GM18907 (cell line): ENCODE measurements around the gene MPP2.
"Not testable (repeated sequence)": the region's sequence is repeated elsewhere in the genome, so short reads cannot be mapped to it uniquely, and the experiment has no call there.

Source experiments
- ATAC-seq: cut with Tn5 transposase; IDR thresholded peaks from one replicate; pipeline ENCODE4 v1.9.1; 2021; ENCODE audit warnings: mild to moderate bottlenecking, moderate library complexity; ENCODE audit not compliant: unreplicated experiment

MPP2 gene

DNA sequence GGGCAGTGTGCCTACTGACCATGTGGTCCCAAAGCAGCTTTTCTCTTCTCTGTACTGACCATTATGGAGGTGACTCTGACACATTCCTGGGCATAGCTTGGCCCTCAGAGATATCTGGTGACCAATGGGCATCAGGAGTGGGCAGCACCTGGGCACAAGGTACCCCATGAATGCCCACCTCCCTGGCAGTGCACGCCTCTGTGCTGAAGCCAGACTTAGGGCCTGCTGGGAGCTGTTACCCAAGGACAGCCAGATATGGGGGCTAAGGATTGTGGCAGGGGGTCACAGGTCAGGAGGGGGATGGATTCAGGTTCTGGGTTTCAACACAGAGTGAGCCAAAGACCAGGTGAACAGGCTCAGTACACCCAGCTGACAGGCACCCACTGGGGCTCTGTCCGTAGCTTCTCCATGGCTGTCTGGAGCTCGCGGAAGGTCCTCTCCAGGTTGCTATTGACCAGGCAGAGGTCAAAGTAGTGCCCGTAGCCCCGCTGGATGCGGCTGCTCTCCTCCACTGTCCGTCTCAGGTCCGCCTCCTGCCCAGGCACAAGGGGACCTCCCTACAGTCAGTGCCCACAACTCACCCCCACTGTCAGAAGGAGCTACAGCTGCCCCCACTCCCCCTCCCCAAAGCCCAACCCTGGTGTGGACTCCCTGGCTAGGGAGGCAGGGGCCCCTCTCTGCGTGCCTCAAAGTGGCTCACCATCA is 29.7 kb downstream of the MPP2 start:
- ATAC-seq: no peak

GRCh38 chr17:43877031-43877430 is 30.3 kb downstream of the MPP2 start:
- ATAC-seq: no peak

GRCh38 chr17:43875476-43876147 is 31.7 kb downstream of the MPP2 start:
- no peak for ATAC-seq

- ATAC-seq: no peak
These were observed 33.0 kb downstream of the MPP2 start for GRCh38 chr17:43874293-43874692.

GRCh38 chr17:43873815-43874214 is 33.5 kb downstream of the MPP2 start:
- ATAC-seq: no peak

DNA sequence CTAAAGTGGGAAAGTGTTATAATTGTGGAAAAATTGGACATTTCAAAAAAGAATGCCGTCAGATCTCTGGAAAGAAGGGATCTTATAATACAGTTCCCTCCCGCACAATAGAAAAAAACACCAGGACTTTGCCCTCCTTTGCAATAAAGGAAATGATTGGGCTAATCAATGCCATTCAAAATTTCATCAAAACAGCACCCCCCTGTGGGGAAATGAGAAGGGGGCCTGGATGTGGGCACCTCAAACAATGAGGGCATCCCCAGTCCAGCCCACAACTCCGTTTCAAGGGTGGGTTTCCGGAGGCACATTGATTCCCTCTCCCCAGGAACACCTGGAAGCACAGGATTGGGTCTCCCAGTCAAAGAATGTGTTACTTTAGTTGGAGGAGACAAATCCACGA is 34.2 kb downstream of the MPP2 start:
- ATAC-seq: no peak

DNA sequence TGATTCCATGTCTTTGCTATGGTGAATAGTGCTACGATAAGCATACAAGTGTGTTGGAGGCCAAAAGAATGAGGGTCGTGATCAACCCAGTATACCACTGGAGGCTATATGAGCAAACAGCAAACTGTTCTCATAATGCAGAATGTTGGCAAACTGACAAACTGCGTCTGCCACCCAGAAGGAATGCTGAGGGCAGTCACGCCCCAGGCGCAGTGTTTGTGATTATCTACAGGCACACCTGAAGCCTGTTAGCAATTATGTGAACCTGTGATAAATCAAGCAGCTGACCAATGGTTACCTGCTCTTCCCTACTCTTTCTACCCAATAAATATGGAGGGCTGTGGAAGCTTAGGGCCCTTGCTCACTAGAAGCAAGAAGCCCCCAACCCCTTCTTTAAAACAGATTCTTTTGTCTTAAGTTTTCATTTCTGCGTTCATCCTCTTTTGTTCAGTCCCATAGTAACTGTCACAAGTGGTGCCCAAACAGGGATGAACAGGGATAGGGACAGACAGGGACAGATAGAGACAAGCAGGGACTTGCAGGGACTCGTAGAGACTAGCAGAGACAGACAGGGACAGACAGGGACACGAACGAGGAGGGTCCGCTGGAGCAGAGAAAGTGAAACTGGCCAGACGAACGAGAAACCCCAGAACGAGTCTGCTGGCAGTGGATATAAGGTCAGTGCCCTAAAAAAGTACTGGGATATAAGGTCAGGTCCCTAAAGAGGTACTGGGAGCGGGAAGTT is 35.2 kb downstream of the MPP2 start:
- ATAC-seq: no peak

DNA sequence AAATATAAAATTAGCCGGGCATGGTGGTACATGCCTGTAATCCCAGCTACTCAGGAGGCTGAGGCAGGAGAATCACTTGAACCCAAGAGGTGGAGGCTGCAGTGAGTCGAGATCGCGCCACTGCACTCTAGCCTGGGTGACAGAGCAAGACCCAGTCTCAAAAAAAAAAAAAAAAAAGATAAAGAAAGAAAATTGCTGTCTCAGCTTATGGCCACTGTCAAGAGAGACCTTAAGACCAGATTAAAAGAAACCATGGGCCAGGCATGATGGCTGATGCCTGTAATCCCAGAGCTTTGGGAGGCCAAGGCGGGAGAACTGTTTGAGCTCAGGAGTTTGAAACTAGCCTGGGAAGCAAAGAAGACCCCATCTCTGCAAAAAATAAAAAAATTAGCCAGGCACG is 38.3 kb downstream of the MPP2 start:
- ATAC-seq: not testable (repeated sequence)

GRCh38 chr17:43868226-43868994 is 38.9 kb downstream of the MPP2 start:
- no peak for ATAC-seq

DNA sequence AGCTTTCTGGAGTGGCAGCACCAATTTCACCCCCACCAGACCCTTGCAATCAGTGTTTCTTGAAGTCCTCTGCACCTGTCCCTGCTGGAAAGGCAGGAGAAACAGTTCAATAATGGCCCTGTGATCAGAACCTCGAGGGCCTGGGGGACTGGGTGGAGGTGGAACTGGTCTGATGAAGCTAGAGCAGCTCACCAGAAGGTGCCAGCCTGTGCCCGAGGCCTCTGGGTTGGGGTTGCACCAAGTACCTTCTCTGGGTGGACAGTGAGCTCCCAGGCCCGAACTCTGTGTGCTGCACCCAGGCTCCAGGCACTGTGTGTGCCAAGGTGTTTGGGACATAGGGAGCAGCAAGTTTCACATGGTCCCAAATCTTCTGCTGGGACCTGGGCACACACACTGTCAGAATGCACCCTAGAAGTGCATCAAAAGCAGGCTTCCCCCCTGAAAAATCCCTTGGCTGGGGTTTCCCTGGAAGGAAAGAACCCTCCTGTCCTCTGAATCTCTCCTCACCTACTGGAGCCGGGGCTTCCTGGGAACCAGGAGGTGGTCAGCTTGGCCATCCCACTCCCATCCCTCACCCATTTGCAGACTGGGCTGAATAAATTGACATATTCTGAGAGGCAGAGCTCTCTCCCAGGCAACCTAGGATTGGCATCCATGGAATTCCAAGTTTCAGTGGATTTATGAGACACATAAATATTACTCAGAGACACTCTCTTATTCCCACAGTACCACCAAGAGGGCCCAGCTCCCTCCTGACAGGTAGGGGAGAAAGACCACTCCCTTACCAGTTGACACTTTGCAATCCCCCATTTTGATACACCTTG is 43.0 kb downstream of the MPP2 start:
- ATAC-seq: no peak

DNA sequence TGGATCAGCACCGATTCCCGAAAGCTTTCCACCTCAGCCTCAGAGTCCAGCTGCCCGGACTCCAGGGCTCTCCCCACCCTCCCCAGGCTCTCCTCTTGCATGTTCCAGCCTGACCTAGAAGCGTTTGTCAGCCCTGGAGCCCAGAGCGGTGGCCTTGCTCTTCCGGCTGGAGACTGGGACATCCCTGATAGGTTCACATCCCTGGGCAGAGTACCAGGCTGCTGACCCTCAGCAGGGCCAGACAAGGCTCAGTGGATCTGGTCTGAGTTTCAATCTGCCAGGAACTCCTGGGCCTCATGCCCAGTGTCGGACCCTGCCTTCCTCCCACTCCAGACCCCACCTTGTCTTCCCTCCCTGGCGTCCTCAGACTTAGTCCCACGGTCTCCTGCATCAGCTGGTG is 45.4 kb downstream of the MPP2 start:
- ATAC-seq: no peak

DNA sequence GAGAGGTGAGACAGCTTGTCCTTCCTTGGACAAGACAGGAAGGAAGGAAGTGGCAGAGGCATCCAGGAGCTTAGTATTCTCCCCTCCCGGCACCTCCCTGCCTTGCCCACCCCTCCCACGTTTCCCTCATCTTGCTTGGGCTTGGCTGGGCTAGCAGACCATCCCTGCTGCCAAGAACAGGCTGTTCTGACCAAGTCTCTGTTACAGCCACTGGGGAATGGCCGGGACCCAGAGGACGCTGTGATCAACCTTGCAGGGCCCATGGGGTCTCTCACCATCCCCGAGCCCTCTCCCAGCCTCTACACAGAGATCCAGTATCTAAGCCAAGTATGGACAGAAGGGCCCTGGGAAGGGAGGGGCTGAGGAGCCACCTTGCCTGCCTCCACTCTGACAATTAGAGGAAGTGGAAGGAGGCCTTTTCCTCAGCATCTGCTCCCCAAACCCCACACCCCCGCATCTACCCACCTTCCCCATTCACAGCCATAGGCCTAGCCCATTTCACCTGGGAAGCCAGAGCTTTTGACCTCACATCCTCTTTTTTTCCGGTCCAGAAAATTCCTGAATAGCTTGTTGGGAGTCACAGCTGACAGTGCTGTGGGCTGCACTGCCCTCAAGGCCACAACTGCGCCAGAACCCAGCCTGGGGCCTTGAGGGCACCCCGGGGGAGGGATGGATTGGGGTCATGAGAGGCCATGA is 46.3 kb downstream of the MPP2 start:
- no peak for ATAC-seq

GRCh38 chr17:43860077-43860725 is 47.1 kb downstream of the MPP2 start:
- no peak for ATAC-seq

GRCh38 chr17:43857957-43858600 is 49.3 kb downstream of the MPP2 start:
- ATAC-seq: no peak

DNA sequence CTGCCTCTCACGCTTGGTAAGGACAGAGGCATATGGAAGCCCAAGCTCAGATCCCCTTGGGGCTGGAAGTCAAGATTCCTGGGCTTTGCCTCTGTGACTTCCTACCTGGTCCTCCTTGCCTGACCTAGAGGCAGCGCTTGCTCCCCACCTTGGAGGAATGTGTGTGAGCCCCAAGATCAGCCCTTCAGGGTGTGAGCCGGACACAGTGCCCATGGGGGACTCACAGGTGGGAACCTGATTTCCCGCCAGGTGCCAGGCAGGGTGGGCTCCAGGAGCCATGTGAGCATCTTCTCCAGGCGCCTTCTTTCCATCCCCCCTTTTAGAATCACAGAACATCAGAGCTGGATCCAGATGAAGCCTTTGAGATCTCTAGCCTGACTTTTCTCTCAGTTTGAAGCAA is 50.2 kb downstream of the MPP2 start:
- no peak for ATAC-seq

- ATAC-seq: no peak
These were observed 51.2 kb downstream of the MPP2 start for GRCh38 chr17:43856141-43856540.

DNA sequence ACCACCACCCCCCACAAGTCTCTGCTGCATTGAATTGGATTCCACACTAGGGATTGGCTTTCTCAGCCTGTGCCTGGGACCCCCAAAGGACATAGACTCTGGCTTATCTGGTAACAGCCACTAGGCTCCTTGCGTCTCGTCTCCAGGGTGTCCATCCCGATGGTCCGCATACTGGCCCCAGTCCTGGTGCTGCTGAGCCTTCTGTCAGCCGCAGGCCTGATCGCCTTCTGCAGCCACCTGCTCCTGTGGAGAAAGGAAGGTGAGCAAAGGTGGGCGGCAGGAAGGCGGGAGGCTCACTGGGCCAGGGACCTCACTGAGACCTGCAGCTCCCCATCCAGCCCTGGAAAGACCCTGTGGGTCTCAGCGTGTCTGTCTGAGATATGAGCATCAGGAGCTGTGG is 52.3 kb downstream of the MPP2 start:
- ATAC-seq: no peak

DNA sequence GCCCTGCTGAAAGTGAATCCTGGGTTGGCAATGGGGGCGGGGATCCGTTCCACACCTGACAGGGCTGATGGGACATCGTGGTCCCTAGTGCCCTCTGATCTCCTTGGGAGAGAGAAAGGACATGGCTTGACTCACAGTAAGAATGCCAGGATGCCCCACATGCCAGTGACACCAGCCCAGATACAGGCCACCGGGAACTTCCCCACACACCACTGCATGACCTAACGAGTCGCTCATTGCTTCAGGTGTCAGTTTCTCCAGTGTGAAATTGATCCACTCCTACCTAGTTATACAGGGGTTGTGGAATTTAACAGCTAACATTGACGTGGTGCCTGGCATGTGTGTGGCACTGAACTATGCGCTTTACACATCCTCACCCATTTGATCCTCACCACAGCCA is 52.8 kb downstream of the MPP2 start:
- no peak for ATAC-seq

- no peak for ATAC-seq
These were observed 53.8 kb downstream of the MPP2 start for GRCh38 chr17:43853546-43853945.
